Stimulated activated CD8-positive, alpha-beta memory T cell treated with anti-CD3 and anti-CD28 coated beads, Interleukin-4, amount 100 ng/mL, for 1 hour (primary cell): Measurements from ENCODE around the gene ARID3C.
A peak's percentile ranks its signal among the peaks of the same experiment; 100 is the strongest.

Experiments used
- DNase-seq, 2 donors: peaks; one replicate each; pipeline ENCODE4 v3.0.0-alpha.2; 2020; ENCODE audit warnings: low read depth in 2 of 2, low spot score in 1 of 2

Gene ARID3C

DNA sequence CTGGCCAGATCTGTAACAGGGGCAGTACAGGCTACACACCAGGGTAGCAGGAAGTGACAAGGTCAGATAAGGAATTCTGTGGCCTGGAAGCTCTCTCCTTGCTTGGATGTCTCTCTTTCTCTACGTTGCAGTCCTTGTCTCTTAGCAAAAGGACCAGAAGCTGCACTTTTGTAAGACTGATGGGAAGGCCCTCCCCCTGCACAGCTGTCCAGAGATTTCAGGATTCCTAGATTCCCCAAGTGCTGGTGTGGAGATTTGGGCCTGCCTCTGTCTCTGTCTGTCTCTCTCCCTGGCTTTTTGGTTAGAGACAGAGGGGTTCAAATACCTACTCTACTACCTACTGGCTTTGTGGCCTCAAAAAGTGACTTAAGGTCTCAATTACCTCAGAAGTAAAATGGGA, 29.3 kb downstream of the ARID3C start:
- DNase-seq = no peak

DNA sequence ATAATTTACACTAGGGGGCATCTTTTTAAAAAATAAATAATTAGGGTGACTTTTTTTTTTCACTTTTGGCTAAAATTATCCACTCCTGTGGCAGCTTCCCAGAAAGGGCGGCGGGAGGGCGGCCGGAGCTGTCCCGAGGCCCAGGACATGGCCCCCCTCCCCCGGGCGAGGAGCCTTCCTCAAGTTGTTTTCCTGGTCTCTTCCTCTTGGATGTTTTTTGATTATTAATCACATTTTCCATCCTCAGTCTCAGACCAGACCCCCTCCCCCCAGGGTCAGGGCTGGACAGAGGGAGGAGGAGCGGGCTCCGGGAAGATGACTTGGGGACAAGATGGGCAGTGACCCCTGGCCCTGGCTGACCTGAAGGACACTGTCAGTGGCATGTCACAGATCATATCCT, 34.7 kb downstream of the ARID3C start:
- DNase-seq = no peak

DNA sequence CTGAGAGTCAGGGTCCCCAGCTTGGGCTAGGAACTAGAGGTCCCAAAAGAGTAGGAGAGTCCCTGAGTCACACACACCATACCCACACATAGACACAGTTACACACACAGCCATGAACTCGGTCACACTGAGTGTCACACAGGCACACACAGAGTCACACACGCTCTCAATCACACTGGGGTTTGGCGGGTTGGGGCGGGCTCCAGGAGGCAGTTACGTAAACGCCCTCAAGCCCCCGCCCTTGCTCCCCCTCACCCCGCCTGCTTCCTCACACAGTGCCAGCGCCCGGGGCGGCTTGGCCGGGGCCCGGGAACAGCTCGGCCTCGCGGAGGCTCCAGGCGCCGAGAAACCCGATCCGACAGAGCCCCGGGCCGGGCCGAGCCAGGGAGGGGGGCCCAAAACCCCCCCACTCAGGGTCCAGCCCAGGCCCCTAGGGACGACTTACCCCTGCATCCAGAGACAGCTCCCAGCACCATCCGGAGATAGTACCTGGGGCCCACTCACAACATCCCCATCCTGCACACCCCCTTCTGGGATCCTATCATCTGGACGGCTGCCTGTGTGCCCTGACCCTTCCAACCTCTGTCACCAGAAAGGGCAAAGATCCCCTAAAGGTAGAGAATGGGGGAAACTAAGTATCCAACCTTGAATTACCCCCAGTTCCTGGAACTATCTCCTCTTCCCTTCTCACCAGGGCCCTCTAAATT, 35.8 kb downstream of the ARID3C start:
- no peak for DNase-seq

DNA sequence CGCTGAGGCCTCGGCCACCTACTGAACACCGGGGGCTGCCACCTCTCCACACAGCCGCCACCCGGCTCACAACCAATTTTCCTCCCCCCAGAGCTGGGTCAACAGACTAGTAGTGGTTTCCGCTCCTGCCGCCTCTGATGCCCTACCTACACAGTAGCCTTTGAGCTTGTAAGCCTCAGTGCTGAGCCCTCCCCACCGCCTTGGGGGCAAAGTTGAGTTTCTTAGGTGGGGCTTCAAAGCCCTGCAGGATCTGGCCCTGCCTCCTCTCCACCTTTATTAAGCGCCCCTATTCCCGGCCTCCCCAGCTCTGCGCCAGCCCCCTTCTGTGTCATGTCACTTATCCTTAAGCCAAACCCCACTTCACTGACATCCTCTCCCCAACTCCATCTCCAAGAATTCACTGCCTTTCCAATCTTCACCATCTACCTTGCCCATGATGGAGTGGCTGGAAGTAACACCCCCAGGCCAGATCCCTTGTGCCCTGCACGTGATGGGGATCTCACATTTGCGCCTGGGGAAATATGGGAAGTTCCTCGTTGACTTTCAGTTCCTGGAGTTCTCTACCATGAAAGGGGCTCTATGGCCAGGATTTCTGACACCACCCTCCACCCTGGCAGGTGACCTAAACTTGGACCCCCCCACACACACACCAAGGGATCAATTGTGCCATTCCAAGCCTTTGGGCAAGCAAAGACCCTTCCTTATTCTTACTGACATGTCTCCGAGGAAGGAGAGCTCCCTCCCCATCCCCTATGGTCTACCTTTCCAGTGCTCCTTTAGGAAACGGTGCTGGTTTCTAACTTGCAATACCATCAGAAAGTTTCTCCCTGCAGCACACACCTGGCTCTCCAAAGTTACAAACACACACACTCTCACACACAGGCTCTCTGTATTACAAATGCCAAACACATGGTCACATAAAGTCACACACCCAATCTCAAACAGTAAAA, 36.7 kb downstream of the ARID3C start:
- DNase-seq = no peak

- DNase-seq = peak; percentile 49 to 56
Observed at GRCh38 chr9:34591248-34591916, 37.5 kb downstream of the ARID3C start.

GRCh38 chr9:34590381-34591247, 38.3 kb downstream of the ARID3C start:
- DNase-seq = no peak

GRCh38 chr9:34589636-34590380, 39.1 kb downstream of the ARID3C start, which contains the start of gene CNTFR:
CNTFR (minus strand) TSS chr9:34589724; CDS start chr9:34568981, 20,743 bp downstream.
- DNase-seq = no peak

DNA sequence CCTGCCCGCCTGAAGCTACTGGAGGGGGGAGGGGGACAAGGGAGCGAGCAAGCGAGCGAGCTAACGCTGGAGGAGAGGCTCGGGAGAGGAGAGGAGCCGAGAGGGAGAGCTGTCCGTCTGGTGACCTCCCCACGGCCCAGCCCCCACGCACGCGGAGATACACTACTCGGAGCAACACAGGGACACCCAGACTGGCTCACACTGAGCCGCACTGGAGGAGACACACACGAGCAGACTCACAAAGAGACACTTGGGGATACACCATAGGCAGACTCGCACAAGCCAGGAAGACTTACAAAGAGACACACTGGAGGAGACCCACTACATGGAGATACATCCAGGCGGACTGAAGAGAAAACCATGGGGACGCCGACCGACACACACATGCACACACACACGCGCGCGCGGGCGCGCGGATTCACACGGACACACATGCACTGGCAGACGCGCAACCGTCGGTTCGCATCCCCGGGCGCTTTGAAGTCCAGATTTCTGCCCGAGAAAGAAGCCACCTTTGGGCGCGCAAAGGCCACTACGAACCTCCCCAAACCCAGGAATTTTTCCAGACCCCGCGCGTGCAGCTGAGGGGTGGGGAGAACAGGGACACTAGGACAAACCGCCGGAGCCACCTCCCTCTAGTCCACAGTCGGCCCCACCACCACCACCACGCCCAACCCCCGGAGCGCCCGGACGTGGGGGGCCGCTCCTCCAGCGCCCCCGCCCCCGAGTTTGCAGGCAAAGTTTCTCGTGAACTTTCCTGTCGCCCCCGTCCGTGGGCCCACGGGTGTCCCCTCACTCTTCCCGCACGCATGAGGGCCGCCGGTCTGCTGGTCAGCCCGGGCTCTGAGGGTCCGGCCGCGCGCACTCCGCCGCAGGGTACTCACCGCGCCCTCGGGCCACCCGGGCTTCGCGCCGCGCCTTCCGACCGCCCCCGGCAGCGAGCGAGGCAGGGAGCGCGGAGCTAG, 39.9 kb downstream of the ARID3C start:
- DNase-seq = no peak

DNA sequence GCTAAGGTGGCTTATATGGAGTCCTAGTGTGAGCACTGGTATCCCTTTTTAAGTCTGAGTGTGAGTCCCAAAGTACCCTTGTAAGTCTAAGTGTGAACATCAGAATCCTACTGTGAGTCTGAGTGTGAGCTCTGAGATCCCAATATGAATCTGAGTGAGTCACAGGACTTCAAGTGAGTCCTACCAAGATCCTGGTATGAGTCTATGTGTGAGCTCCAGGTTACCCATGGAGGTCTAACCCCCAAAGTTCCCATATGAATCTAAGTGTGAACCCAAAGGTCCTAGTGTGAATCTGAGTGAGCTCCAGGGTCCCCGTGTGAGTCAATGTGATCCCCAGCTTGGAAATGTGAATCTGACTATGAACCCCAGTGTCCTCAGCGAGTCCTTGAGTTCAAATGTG, 41.6 kb downstream of the ARID3C start:
- no peak for DNase-seq

DNA sequence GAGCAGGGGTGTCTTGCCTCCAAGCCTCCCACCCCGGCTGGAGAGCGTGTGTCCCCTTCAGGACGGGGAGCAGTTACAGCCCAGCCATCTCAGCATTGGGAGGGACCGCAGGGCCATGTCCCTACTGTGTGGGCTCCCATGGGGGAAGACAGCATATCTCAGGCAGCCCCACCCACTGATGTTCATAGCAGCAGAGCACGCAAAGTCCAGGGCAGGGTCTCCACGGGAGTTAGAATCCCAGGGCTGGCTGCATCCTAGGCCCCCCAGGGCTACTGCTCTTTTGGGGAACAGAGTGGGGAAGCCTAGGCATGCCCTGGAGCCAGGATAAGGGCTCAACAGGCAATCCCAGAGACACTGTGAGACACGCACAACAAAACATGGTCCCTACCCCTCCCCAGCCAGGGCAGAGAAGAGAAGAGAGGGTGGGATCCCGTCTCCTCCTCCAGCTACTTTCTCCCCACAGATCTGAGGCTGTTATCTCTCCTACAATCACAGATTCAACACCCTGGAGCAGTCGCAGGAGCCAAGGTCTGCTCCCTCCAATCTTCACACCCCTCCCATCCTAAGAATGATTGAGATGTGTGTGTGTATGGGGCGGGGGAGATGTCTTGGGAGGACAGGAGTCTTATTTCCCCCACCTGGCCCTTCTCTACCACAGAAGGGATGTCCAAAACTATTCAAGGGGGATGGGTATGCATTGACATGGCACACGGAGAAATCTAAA, 42.8 kb downstream of the ARID3C start:
- no peak for DNase-seq

- no peak for DNase-seq
Observed at GRCh38 chr9:34584970-34585369, 43.9 kb downstream of the ARID3C start.

DNA sequence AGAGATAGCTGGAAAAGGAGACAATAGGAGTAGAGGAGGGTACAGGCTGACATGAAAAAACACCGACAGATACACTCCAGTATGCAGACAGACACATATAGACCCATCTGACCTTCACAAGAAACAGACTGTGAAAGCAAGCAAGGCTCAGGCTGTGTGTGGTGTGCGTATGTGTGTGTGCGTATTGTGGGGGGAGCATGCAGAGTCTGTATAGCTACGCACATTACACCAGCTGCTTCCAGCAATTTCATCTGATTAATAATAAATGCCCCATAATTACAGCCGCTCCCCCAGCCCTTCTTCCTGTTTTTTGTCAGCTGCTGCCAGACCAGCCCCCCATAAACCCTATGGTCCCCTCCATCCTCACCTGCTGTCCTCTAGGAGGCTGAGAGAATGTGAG, 46.1 kb downstream of the ARID3C start:
- no peak for DNase-seq

DNA sequence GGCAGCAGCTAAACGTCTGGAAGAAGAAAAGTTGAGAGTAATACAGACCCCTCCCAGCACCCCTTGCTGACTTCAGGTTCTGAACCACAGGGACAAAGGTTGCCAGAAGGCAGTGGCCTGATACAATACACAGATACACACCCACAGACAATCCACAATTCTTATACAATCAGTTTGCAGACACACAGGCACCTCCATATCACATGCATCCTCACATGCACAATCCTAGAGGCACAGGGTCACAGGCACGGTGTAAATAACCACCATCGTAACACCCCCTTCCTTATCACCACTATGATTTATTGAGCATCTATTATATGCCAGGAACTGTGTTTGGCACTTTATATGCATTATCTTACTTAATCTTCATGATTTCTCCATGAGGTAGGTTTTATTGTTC, 47.5 kb downstream of the ARID3C start:
- DNase-seq = no peak

DNA sequence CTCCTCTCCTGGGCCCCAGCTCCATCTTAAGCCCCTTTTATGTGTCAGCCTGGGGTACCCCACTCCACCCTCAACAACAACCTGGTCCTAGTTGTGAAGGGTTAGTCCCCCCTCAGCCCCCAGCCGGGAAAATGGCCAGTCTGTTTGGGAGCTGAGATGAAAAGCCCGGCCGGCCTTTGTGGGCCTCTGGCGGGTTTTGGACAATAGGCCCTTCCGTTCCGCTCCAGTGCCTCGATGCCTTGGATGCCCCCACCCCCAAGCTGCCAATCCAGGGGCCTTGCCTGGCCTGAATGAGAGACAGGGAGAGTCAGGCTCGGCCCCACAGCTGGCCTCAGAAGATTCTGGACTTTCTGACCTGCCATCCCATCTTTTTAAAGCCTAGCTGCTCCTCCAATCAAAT, 48.5 kb downstream of the ARID3C start:
- no peak for DNase-seq

DNA sequence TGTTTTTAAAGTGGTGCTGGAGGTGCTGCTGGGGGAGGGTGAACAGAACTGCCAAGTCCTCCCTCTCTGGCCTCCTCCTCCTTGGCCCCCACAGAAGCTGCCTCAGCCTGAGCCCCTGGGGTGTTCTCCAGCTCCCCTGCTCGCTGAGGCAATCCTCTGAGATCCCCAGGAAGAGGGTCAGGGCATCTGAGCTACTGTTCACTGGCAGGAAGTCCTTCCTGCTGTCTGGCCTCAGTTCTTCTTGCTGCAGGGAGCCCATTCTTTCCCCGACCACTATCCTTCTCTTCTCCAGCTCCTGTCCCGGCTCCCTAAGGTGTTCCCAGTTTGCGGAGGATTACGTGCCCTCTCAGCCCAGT, 49.1 kb downstream of the ARID3C start:
- DNase-seq = no peak

- DNase-seq = no peak
Observed at GRCh38 chr9:34579104-34579807, 49.6 kb downstream of the ARID3C start.

- DNase-seq = no peak
Observed at GRCh38 chr9:34578241-34579103, 50.4 kb downstream of the ARID3C start.
